H1 (cell line): ENCODE results near the gene CETN2. TPM values are rescaled to one million over a fixed set of nuclear protein-coding genes. Genes with fewer than 3 reads are reported as not detected.

Experiments
- CTCF ChIA-PET: fragments of 300-600 bp; sonication (Branson Sonifier 250); formaldehyde crosslinking; loops from one replicate; lab custom pipeline; 2021; ENCODE audit not compliant: partially characterized antibody; lab: Charles Lee
- POLR2A ChIA-PET: fragments of 300-600 bp; sonication (Branson Sonifier 250); formaldehyde crosslinking; loops from one replicate; lab custom pipeline; 2021; ENCODE audit warnings: inconsistent platforms; ENCODE audit not compliant: partially characterized antibody; lab: Charles Lee
- DNase-seq, 2 experiments: peaks; one replicate each; pipeline versions ENCODE4 v3.0.0 to v3.0.0-alpha.2; 2010 to 2022; ENCODE audit warnings: low spot score in 2 of 2, low read depth in 1 of 2, mixed read lengths in 1 of 2
- FAIRE-seq: peaks from 2 replicates; lab custom pipeline; 2011; peaks lifted over from hg19 to GRCh38; lab: Jason Lieb, UNC
- H2AFZ ChIP-seq: 2 replicates; pipeline ENCODE4 v1.8.1; 2012; ENCODE audit warnings: low read length, inconsistent platforms
- H2AK5ac ChIP-seq: 2 replicates; pipeline ENCODE4 v1.6.1; 2013; ENCODE audit warnings: low read depth, low read length
- H2BK120ac ChIP-seq: replicated peaks from 2 replicates; pipeline ENCODE3; 2013; ENCODE audit warnings: low read depth, low read length, inconsistent platforms
- H2BK12ac ChIP-seq: 2 replicates; pipeline ENCODE4 v1.6.1; 2013; ENCODE audit warnings: low read depth, low read length
- H2BK15ac ChIP-seq: 2 replicates; pipeline ENCODE4 v1.6.1; 2013; ENCODE audit warnings: low read length
- H2BK20ac ChIP-seq: 2 replicates; pipeline ENCODE4 v1.6.1; 2013; ENCODE audit warnings: low read length
- H2BK5ac ChIP-seq: 2 replicates; pipeline ENCODE4 v1.6.1; 2013; ENCODE audit warnings: low read depth, low read length
- H3K14ac ChIP-seq: 2 replicates; pipeline ENCODE4 v1.6.1; 2013; ENCODE audit warnings: inconsistent platforms; ENCODE audit not compliant: insufficient read length
- H3K18ac ChIP-seq: 2 replicates; pipeline ENCODE4 v1.6.1; 2013; ENCODE audit warnings: low read length; ENCODE audit errors: extremely low read depth
- H3K23ac ChIP-seq: 2 replicates; pipeline ENCODE4 v1.6.1; 2013; ENCODE audit warnings: inconsistent platforms; ENCODE audit not compliant: insufficient read length
- H3K23me2 ChIP-seq: 2 replicates; pipeline ENCODE4 v1.6.1; 2013; ENCODE audit warnings: low read depth, low read length
- H3K27ac ChIP-seq: 2 replicates; pipeline ENCODE4 v1.6.1; 2011; ENCODE audit warnings: low read depth, low read length, inconsistent platforms
- H3K27me3 ChIP-seq, 4 experiments: replicated peaks in 1 of 4; 1 replicate in 1 of 4; 2 replicates in 3 of 4; pipeline versions ENCODE4 v1.6.1 to v1.8.1; 2011 to 2013; ENCODE audit warnings: low read length in 3 of 4, mild to moderate bottlenecking in 3 of 4, inconsistent platforms in 2 of 4, mixed read lengths in 2 of 4, moderate library complexity in 1 of 4; ENCODE audit not compliant: control insufficient read depth in 3 of 4, insufficient read depth in 3 of 4; ENCODE audit errors: extremely low read depth in 1 of 4
- H3K36me3 ChIP-seq, 4 experiments: 2 replicates each; pipeline versions ENCODE4 v1.6.1 to v1.8.1; 2011 to 2013; ENCODE audit warnings: mild to moderate bottlenecking in 4 of 4, low read length in 3 of 4, moderate library complexity in 2 of 4, control low read depth in 1 of 4, inconsistent platforms in 1 of 4; ENCODE audit not compliant: insufficient read depth in 4 of 4, control insufficient read depth in 2 of 4
- H3K4ac ChIP-seq: replicated peaks from 2 replicates; pipeline ENCODE3; 2013; ENCODE audit warnings: low read length, low read depth, mixed read lengths, inconsistent platforms; ENCODE audit not compliant: insufficient read length
- H3K4me1 ChIP-seq, 4 experiments: replicated peaks in 1 of 4; 1 replicate in 1 of 4; 2 replicates in 3 of 4; pipeline versions ENCODE4 v1.6.1 to v1.8.1; 2011 to 2013; ENCODE audit warnings: low read length in 3 of 4, inconsistent platforms in 2 of 4, mixed read lengths in 1 of 4; ENCODE audit not compliant: insufficient read depth in 4 of 4, control insufficient read depth in 3 of 4
- H3K4me2 ChIP-seq, 2 experiments: 2 replicates each; pipeline versions ENCODE4 v1.6.1 to v1.8.1; 2011 to 2013; ENCODE audit warnings: low read depth in 2 of 2, low read length in 2 of 2, control low read depth in 1 of 2, inconsistent platforms in 1 of 2, mild to moderate bottlenecking in 1 of 2; ENCODE audit not compliant: insufficient read depth in 1 of 2
- H3K4me3 ChIP-seq, 4 experiments: fragments of 200-600, 300-600 bp in 1 of 4; sonication (generic), shearing (Covaris generic), sonication (Bioruptor Twin) in 1 of 4; 2 replicates each; pipeline versions ENCODE4 v1.5.1 to v1.8.1; 2011 to 2016; ENCODE audit warnings: low read length in 4 of 4, low read depth in 3 of 4, control low read depth in 2 of 4, inconsistent platforms in 2 of 4, mild to moderate bottlenecking in 2 of 4, mixed read lengths in 1 of 4, moderate library complexity in 1 of 4; ENCODE audit not compliant: insufficient read depth in 2 of 4; ENCODE audit errors: extremely low read depth in 1 of 4
- H3K56ac ChIP-seq: replicated peaks from 2 replicates; pipeline ENCODE3; 2013; ENCODE audit warnings: low read depth, mild to moderate bottlenecking, mixed read lengths, low read length, inconsistent platforms; ENCODE audit not compliant: insufficient read length
- H3K79me1 ChIP-seq: 2 replicates; pipeline ENCODE4 v1.6.1; 2013; ENCODE audit warnings: low read depth, low read length, control low read depth
- H3K79me2 ChIP-seq, 2 experiments: 2 replicates each; pipeline versions ENCODE4 v1.6.1 to v1.8.1; 2012 to 2013; ENCODE audit warnings: low read length in 2 of 2, mild to moderate bottlenecking in 2 of 2, inconsistent platforms in 1 of 2; ENCODE audit not compliant: insufficient read depth in 2 of 2, control insufficient read depth in 1 of 2
- H3K9ac ChIP-seq, 4 experiments: replicated peaks in 1 of 4; 1 replicate in 1 of 4; 2 replicates in 3 of 4; pipeline versions ENCODE4 v1.6.1 to v1.8.1; 2011 to 2013; ENCODE audit warnings: low read depth in 3 of 4, low read length in 3 of 4, control low read depth in 2 of 4, mild to moderate bottlenecking in 2 of 4, moderate library complexity in 2 of 4, inconsistent platforms in 1 of 4; ENCODE audit errors: extremely low read depth in 1 of 4
- H3K9me3 ChIP-seq, 2 experiments: 2 replicates each; pipeline versions ENCODE4 v1.6.1 to v1.8.1; 2012 to 2013; ENCODE audit warnings: mild to moderate bottlenecking in 2 of 2, moderate library complexity in 2 of 2, control low read depth in 1 of 2, inconsistent platforms in 1 of 2, low read depth in 1 of 2, low read length in 1 of 2, mixed read lengths in 1 of 2; ENCODE audit not compliant: insufficient read depth in 2 of 2
- H4K20me1 ChIP-seq, 2 experiments: replicated peaks in 1 of 2; 2 replicates each; pipeline versions ENCODE3 to v1.8.1; 2011 to 2013; ENCODE audit warnings: inconsistent platforms in 2 of 2, low read length in 2 of 2, mild to moderate bottlenecking in 1 of 2; ENCODE audit not compliant: insufficient read depth in 2 of 2, control insufficient read depth in 1 of 2
- H4K5ac ChIP-seq: 2 replicates; pipeline ENCODE4 v1.6.1; 2013; ENCODE audit warnings: low read length, low read depth, mixed read lengths, inconsistent platforms; ENCODE audit not compliant: insufficient read length
- H4K8ac ChIP-seq: 2 replicates; pipeline ENCODE4 v1.8.0; 2013; ENCODE audit warnings: mild to moderate bottlenecking, moderate library complexity, low read length, inconsistent platforms; ENCODE audit not compliant: insufficient read depth; ENCODE audit errors: extremely low read depth
- H4K91ac ChIP-seq: replicated peaks from 2 replicates; pipeline ENCODE3; 2013; ENCODE audit warnings: low read length, mixed read lengths, inconsistent platforms; ENCODE audit not compliant: insufficient read length
- HDAC6 ChIP-seq: IDR thresholded peaks from one replicate; pipeline ENCODE4 v1.7.1; 2012; ENCODE audit warnings: low read depth, mild to moderate bottlenecking, inconsistent platforms, low read length, moderate library complexity
- SIX5 ChIP-seq: IDR thresholded peaks from 2 replicates; pipeline ENCODE4 v1.6.1; 2011; ENCODE audit warnings: mild to moderate bottlenecking, low read depth, low read length
- WGBS, 2 experiments: shearing (Covaris generic) in 1 of 2; methylation state at CpG; one replicate each; pipeline versions ENCODE4 v1.1.6 to v1.1.7; 2013 to 2015; ENCODE audit warnings: low lambda C conversion rate in 2 of 2, mixed read lengths in 2 of 2, inconsistent platforms in 1 of 2, low coverage in 1 of 2, missing lambda C conversion rate in 1 of 2; ENCODE audit not compliant: insufficient replicate concordance in 2 of 2, insufficient coverage in 1 of 2, insufficient read length in 1 of 2; ENCODE audit errors: extremely low coverage in 1 of 2, missing lambda C conversion rate in 1 of 2; 5-methylcytosine and 5-hydroxymethylcytosine counted together
- polyA plus RNA-seq, 7 experiments: library from polyadenylated mRNA; depleted of rRNA in 3 of 7; stranded (reverse) in 5 of 7; unstranded in 2 of 7; fragments of >200 nt in 5 of 7; fragments of 200-250 nt in 2 of 7; gene quantifications; 1 replicate in 5 of 7; 2 replicates in 1 of 7; 4 replicates in 1 of 7; pipeline versions ENCODE4 v1.2.1 to v1.2.3, GENCODE V29; 2011 to 2013; ENCODE audit warnings: missing spikeins in 2 of 7, mixed read lengths in 2 of 7
- total RNA-seq: library from RNA; stranded (reverse); fragmentation: NEBNext Ultra II Directional; extraction: Animal tissue kit (Norgen Biotek cat#: 25700); gene quantifications from 2 replicates; pipeline ENCODE4 v1.2.1, GENCODE V29; 2021
- TF ChIP-seq, protein P1 (sequence below), 3 experiments: IDR thresholded peaks; 1 replicate in 2 of 3; 2 replicates in 1 of 3; pipeline versions ENCODE4 v1.5.1 to v1.6.1; 2011; ENCODE audit warnings: low read length in 3 of 3, mild to moderate bottlenecking in 3 of 3, inconsistent platforms in 2 of 3, low read depth in 1 of 3, moderate library complexity in 1 of 3; ENCODE audit not compliant: insufficient read depth in 1 of 3; ENCODE audit errors: control extremely low read depth in 1 of 3

CETN2 gene
- total and polyA plus RNA-seq, 2 of the 8 experiments (the other 6 are each of a cell fraction or from before 2014, with no cell fraction given): 13.1 to 24.3 TPM

DNA sequence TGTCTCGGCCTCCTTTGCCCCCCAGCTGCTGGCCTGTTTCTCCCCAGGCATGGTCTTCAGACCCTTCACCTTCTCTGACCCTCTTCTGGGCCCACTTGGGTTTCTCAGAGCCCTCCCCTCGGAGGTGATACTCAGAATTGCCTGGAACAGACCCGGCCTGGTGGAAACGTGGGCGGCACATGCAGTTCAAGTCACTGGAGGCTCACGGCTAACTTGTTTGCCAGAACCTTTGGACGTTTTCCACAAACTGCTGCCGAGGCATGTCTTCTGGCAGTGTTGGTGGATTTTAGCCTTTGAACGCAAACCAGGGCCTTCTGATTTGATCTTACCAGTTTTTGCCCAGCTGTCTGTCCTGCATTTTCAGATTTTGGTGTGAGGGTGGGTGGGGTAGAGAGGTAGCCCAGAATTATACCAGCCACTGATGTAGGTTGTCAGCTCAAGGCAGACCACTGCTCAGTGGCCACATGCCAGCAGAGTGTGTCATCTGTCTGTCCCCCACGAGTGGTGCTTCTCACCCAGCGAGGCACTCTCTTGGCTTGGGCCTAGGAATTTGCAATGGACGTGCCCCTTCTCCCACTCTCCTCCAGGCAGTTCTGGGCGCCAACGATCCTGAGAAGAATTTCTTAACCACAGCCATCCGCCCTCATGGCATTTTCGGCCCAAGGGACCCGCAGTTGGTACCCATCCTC, 34.8 kb upstream of the CETN2 start:
- no peak overlapping the region for H4K5ac ChIP-seq
- no peak overlapping the region for H3K18ac ChIP-seq
- 92% methylated on average over 10 of the region's 17 CpGs; no CpG with 5 or more reads in 1 of the 2 experiments for WGBS, 2 experiments
- H4K91ac ChIP-seq: no peak overlapping the region
- no peak overlapping the region for H3K9ac ChIP-seq
- H2BK20ac ChIP-seq: no peak overlapping the region
- no peak overlapping the region for H3K23ac ChIP-seq
- CTCF ChIA-PET: no interaction called here
- H3K14ac ChIP-seq: no peak overlapping the region
- FAIRE-seq: no peak
- H4K8ac ChIP-seq: peak overlapping the region; percentile 71; the same call in 1 of the 2 replicates
- no peaks in the 10 kb centered on the region for H3K79me1 ChIP-seq
- no peak overlapping the region for H2BK120ac ChIP-seq
- H3K4me1 ChIP-seq: no peaks in the 10 kb centered on the region
- no peak overlapping the region for H2BK5ac ChIP-seq
- H4K20me1 ChIP-seq: peaks cover 0 to 4% of the 10 kb centered on the region in 2 experiments
- no peak overlapping the region for H3K27ac ChIP-seq
- no peak overlapping the region for H2BK12ac ChIP-seq
- peaks cover 3 to 49% (median 16%) of the 10 kb centered on the region in 4 experiments; a peak in 6 of 8 replicates for H3K36me3 ChIP-seq
- no peak overlapping the region for H2AFZ ChIP-seq
- H3K9me3 ChIP-seq: no peaks in the 10 kb centered on the region
- POLR2A ChIA-PET: no interaction called here
- H3K56ac ChIP-seq: no peak overlapping the region
- no peaks in the 10 kb centered on the region for H3K79me2 ChIP-seq
- H2AK5ac ChIP-seq: no peak overlapping the region
- no peaks in the 10 kb centered on the region for H3K27me3 ChIP-seq
- no peaks in the 10 kb centered on the region for H3K23me2 ChIP-seq
- H3K4me3 ChIP-seq: no peak overlapping the region
- H3K4me2 ChIP-seq: no peak overlapping the region
- no peak overlapping the region for H3K4ac ChIP-seq
- TF ChIP-seq, protein P1, sequence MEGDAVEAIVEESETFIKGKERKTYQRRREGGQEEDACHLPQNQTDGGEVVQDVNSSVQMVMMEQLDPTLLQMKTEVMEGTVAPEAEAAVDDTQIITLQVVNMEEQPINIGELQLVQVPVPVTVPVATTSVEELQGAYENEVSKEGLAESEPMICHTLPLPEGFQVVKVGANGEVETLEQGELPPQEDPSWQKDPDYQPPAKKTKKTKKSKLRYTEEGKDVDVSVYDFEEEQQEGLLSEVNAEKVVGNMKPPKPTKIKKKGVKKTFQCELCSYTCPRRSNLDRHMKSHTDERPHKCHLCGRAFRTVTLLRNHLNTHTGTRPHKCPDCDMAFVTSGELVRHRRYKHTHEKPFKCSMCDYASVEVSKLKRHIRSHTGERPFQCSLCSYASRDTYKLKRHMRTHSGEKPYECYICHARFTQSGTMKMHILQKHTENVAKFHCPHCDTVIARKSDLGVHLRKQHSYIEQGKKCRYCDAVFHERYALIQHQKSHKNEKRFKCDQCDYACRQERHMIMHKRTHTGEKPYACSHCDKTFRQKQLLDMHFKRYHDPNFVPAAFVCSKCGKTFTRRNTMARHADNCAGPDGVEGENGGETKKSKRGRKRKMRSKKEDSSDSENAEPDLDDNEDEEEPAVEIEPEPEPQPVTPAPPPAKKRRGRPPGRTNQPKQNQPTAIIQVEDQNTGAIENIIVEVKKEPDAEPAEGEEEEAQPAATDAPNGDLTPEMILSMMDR (IDR thresholded peaks at IDR 0.05; ENCODE audit: control extremely low read depth in 1 of 3, insufficient read depth in 1 of 3, low read depth in 1 of 3, low read length in 3 of 3): no peak
- TF ChIP-seq SIX5: no peak
- no peak for TF ChIP-seq HDAC6
- DNase-seq: no peak
- H2BK15ac ChIP-seq: no peak overlapping the region
